Adrenal gland (tissue), 5 donors: Measurements from ENCODE around the gene IQGAP1.

Source experiments
- CTCF ChIP-seq, 6 experiments: fragments of 450-650 bp in 4 of 6; fragments of 200-600 bp in 2 of 6; sonication (generic) in 1 of 6; IDR thresholded peaks; 1 replicate in 5 of 6; 2 replicates in 1 of 6; pipeline versions ENCODE4 v1.5.1 to v1.8.0; 2016 to 2021; ENCODE audit warnings: antibody characterized with exemption in 6 of 6, mild to moderate bottlenecking in 2 of 6, moderate library complexity in 1 of 6
- POLR2A ChIP-seq, 2 donors: fragments of 450-650 bp; IDR thresholded peaks; one replicate each; pipeline ENCODE4 v1.6.1; 2017; ENCODE audit warnings: antibody characterized with exemption in 2 of 2, mild to moderate bottlenecking in 2 of 2, moderate library complexity in 1 of 2
- donor health status: DM: no; HTN: no; CAD: no.

- TF ChIP-seq CTCF (IDR thresholded peaks at IDR 0.05) (no peak), POLR2A (IDR thresholded peaks at IDR 0.05) (no peak)
These were observed 83.7 kb downstream of the IQGAP1 start for GRCh38 chr15:90471769-90472168.
